GM18498 (cell line): Measurements from ENCODE around the gene SPTBN5.

Source experiments
- ATAC-seq: cut with Tn5 transposase; IDR thresholded peaks from one replicate; pipeline ENCODE4 v1.9.1; 2021; ENCODE audit warnings: mild to moderate bottlenecking, moderate library complexity; ENCODE audit not compliant: unreplicated experiment

Gene SPTBN5

GRCh38 chr15:41868321-41868720 lies 25.5 kb downstream of the SPTBN5 start:
- no peak for ATAC-seq

GRCh38 chr15:41866872-41867579 lies 26.8 kb downstream of the SPTBN5 start:
- no peak for ATAC-seq

- no peak for ATAC-seq
Measured at GRCh38 chr15:41866263-41866703, 27.6 kb downstream of the SPTBN5 start.

- ATAC-seq = no peak
Measured at GRCh38 chr15:41865490-41866055, 28.3 kb downstream of the SPTBN5 start.

GRCh38 chr15:41862515-41863116 lies 31.2 kb downstream of the SPTBN5 start:
- ATAC-seq = no peak

DNA sequence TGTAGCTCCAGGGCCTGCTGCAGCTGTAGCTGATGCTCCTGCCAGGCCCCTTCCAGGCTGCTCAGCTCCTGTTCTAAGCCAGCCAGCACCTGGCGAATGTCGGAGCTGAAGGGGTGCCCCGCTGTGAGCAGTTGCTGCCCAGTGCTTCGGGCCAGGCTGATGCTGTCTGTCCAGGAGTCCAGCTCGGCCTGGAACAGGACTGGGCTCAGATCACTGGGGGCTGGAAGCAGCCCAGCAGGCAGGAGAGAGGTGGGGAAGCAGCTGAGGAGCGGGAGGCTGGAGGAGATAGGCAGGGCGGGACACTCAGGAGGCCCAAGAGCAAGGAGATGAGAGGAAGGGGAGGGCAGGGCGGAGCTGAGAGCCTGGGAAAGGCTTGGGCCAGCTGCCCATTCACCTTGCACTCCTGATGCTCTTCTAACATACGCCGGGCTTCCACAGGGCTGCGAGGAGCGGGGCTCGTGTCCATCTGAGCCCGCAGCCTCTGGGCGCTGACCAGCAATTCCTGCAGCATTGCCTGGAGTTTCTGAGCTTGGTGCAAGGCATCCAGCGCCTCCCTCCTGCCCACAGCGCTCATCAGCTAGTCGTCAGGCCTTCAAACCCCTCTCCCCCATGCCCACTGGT lies 32.0 kb downstream of the SPTBN5 start:
- no peak for ATAC-seq

GRCh38 chr15:41860049-41860828 lies 33.6 kb downstream of the SPTBN5 start:
- no peak for ATAC-seq

- ATAC-seq = no peak
Measured at GRCh38 chr15:41858756-41859155, 35.1 kb downstream of the SPTBN5 start.

- ATAC-seq = no peak
Measured at GRCh38 chr15:41857316-41857715, 36.5 kb downstream of the SPTBN5 start.

- no peak for ATAC-seq
Measured at GRCh38 chr15:41856716-41857115, 37.1 kb downstream of the SPTBN5 start.

DNA sequence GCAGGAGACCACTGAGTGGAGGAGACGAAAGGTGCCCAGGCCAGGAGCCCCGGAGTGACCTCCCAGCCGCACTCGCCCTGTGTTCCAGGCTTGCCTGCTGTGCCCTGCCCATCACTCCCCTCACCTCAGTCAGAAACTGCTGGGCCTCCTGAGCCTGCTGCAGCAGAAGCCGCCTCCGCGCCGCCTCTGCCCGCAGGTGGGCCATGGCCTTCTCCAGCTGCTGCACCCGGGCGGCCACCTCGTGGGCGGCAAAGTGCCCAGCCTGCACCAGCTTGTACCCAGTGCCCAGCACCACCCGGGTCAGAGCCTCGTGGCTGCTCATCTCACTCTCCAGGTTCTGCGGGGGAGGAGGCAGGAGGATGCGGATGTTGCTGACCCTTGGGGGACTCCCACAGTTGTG lies 37.6 kb downstream of the SPTBN5 start:
- ATAC-seq = no peak

DNA sequence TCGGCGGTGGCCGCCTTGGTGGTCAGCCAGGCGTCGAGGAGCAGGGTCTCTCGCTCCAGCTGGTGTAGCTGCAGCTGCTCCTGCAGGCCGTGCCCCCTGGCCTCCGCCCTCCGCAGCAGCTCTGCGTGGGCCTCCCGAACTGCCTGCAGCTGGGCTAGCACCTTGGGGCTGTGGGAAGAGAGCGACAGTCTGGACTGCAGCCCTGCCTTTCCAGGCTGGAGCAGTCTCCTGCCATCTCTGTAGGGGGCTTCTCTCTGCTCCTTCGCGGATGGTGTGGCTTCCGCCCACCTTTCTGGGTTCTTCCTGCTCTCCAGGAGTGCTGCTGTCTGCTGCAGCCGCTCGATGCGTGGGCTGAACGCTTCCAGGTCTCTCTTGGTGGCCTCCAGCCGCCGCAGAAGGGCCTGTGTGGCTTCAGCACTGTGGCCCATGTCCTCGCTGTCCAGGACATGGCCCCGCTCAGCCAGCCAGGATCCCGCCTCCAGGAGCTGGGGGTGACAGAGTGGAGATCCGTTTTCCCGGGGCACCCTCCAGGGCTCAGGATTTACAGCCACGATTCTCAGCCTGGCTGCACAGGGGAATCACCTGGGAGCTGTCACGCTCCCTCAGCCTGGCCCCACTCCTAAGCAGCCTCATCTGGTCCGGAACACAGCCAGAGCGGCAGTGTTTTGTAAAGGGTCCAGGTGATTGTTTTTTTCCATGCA lies 38.4 kb downstream of the SPTBN5 start:
- ATAC-seq = no peak

DNA sequence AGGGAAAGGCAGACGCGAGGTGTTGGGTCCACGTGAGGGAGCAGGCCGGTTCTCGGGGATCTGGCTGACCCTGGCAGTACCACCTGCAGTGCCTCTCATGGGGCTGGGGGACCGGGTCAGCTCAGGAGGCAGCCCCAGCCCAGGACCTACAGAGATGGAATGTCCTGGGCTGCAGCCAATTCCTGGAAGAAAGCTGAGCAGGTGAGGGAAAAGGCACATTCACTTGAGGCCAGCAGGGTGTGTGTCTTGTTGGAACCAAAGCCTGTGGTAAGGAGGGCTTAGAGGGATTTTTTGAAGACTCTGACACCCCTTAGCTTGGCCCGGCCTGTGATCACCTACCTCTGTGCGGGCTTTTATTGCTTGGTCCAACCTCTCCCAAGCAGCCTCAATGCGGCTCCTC lies 39.4 kb downstream of the SPTBN5 start:
- no peak for ATAC-seq

DNA sequence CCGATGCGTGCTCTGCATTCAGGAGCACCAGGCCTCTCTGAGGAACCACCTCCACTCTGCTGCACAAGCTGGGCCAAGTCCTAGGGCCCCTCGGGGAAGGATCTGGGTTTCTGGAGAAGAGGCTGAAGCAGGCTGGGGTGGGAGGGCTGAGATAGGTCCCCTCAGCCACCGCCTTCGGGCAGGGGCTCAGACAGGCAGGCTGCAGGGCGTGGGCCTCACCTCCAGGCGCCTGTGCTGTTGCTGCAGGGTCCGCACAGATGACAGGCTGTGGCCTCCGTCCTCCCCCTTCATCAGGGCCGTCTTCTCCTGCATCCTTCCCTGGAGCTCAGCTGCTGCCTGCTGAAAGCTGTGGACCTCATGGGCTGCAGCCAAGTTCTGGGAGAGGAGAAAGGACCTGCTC lies 40.0 kb downstream of the SPTBN5 start:
- no peak for ATAC-seq

- no peak for ATAC-seq
Measured at GRCh38 chr15:41852736-41853590, 40.9 kb downstream of the SPTBN5 start.

DNA sequence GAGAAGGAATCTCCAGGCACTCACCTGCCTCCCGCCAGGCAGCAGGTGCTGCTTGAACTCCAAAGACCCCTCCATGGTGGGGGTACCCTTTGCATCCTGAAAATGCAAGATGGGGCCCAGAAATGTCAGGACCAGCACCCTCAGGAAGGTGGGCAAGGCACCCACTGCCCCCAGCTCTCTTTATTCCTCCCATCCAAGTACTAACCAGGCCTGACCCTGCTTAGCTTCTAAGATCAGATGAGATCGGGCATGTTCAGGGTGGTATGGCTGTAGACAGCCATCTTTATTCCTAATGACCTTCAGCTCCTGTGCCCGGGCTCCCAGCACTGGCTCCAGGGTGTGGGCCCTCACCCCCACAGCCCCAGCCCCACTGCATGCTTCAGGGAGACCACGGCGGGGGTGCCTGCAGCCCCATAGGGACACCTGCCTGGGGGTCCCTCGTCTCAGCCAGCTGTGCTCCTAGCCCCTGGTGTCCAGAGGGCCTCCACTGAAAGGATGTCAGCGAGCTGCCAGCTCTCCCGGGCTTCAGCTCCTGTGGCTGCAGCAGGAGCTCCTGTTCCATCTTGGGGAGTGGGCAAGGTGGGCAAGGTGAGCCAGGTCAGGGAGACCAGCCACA lies 42.0 kb downstream of the SPTBN5 start:
- no peak for ATAC-seq

GRCh38 chr15:41851167-41851523 lies 42.7 kb downstream of the SPTBN5 start:
- no peak for ATAC-seq

GRCh38 chr15:41850482-41851166 lies 43.2 kb downstream of the SPTBN5 start:
- no peak for ATAC-seq

GRCh38 chr15:41849861-41850260 lies 44.0 kb downstream of the SPTBN5 start:
- ATAC-seq = no peak
